ENCODE data around the gene CDCA5. TPM values are rescaled to one million over a fixed set of nuclear protein-coding genes. Genes with fewer than 3 reads are reported as not detected.

Gene CDCA5
- total RNA-seq, 2 experiments from 2014 or later: 111 to 119 TPM

- ChIA-PET POLR2A (interaction anchor here (1.4 kb wide), 1 partner anchor 9 kb away, joined by 3 read pairs; no protein-coding TSS in a partner anchor), CTCF (no interaction called here)
- Mint-ChIP-seq H3K27me3 (no peaks in the 10 kb centered on the region), H3K9me3 (ENCODE audit: low read depth) (no peaks in the 10 kb centered on the region), H3K4me3 (no peak overlapping the region), H3K27ac (no peak overlapping the region), H3K36me3 (ENCODE audit: low read depth) (no peaks in the 10 kb centered on the region), H3K4me1 (no peaks in the 10 kb centered on the region)
- DNase-seq (no peak), ATAC-seq (no peak)
- intact Hi-C loops (cut with DNase I, micrococcal nuclease): no loop called here
These were observed 14.6 kb downstream of the CDCA5 start for GRCh38 chr11:65069217-65069616.

GRCh38 chr11:65067446-65067845 is 16.4 kb downstream of the CDCA5 start:
- CTCF ChIA-PET: no interaction called here
- Mint-ChIP-seq H3K27ac (no peak overlapping the region), H3K4me3 (no peak overlapping the region), H3K27me3 (no peaks in the 10 kb centered on the region), H3K4me1 (no peaks in the 10 kb centered on the region), H3K9me3 (ENCODE audit: low read depth) (no peaks in the 10 kb centered on the region), H3K36me3 (ENCODE audit: low read depth) (no peaks in the 10 kb centered on the region)
- intact Hi-C loops (cut with DNase I, micrococcal nuclease): no loop called here
- ATAC-seq (no peak), DNase-seq (no peak)
- POLR2A ChIA-PET: no interaction called here

- intact Hi-C loops (cut with DNase I, micrococcal nuclease): no loop called here
- POLR2A ChIA-PET: no interaction called here
- CTCF ChIA-PET: no interaction called here
- no peak for ATAC-seq
- DNase-seq: no peak
- Mint-ChIP-seq H3K4me1 (no peaks in the 10 kb centered on the region), H3K27me3 (no peaks in the 10 kb centered on the region), H3K9me3 (ENCODE audit: low read depth) (no peaks in the 10 kb centered on the region), H3K36me3 (ENCODE audit: low read depth) (no peaks in the 10 kb centered on the region), H3K27ac (no peak overlapping the region), H3K4me3 (no peak overlapping the region)
These were observed 17.0 kb downstream of the CDCA5 start for GRCh38 chr11:65066805-65067291.

DNA sequence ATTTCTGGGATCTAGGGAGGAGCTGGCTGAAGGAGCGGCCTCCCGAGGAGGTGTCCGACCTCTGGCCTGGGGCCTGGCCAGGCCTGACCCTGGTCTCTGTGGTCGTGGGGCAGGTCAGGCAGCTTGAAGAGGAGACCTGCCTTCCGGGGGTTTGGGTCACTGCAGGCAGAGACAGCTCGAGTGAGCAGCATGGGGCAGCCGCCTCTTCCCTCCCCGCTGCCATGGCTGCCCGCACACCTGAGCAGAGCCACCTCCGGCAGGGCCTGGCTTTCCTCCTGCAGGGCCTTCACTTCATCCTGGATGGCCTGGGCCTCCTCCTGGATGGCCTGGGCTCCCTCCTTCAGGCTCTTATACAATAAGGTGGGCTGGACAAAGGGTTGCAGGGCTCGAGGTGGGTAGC is 17.5 kb downstream of the CDCA5 start:
- Mint-ChIP-seq H3K4me3 (no peak overlapping the region), H3K27ac (no peak overlapping the region), H3K9me3 (ENCODE audit: low read depth) (no peaks in the 10 kb centered on the region), H3K27me3 (no peaks in the 10 kb centered on the region), H3K4me1 (no peaks in the 10 kb centered on the region), H3K36me3 (ENCODE audit: low read depth) (no peaks in the 10 kb centered on the region)
- POLR2A ChIA-PET: no interaction called here
- intact Hi-C loops (cut with DNase I, micrococcal nuclease): no loop called here
- no peak for DNase-seq
- no peak for ATAC-seq
- CTCF ChIA-PET: no interaction called here

DNA sequence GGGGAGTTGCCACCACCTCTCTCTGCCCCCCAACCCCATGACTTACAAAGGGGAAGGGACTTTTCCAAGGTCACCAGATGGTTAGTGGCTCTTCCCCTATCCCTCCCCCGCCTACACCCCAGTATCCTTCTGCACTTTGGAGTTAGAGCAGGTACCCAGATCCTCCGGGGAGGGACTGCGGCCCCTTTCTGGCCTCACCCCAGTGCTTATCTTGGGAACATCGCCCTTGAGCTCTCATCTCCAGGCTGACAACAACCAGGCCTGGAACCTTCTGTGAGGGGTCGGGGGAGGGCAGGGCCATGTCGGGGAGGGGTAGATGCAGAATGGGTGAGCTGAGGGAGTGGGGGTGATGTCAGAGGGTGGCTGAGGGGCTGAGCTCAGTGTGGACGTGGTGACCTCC is 18.0 kb downstream of the CDCA5 start:
- Mint-ChIP-seq H3K9me3 (ENCODE audit: low read depth) (no peaks in the 10 kb centered on the region), H3K27me3 (no peaks in the 10 kb centered on the region), H3K27ac (no peak overlapping the region), H3K4me3 (no peak overlapping the region), H3K36me3 (ENCODE audit: low read depth) (no peaks in the 10 kb centered on the region), H3K4me1 (peaks cover 2% of the 10 kb centered on the region)
- intact Hi-C loops (cut with DNase I, micrococcal nuclease): no loop called here
- ChIA-PET CTCF (no interaction called here), POLR2A (no interaction called here)
- ATAC-seq (no peak), DNase-seq (no peak)

- H3K36me3 Mint-ChIP-seq (ENCODE audit: low read depth): no peaks in the 10 kb centered on the region
- ChIA-PET POLR2A (interaction anchor here (1.4 kb wide), 1 partner anchor 12 kb away, joined by 3 read pairs; no protein-coding TSS in a partner anchor), CTCF (interaction anchor here (0.6 to 0.9 kb wide), 2 partner anchors 75 to 265 kb away, joined by 3 read pairs; no protein-coding TSS in a partner anchor)
- ATAC-seq: no peak
- no peak for DNase-seq
- peaks cover 4% of the 10 kb centered on the region for H3K4me1 Mint-ChIP-seq
- no peak overlapping the region for H3K27ac Mint-ChIP-seq
- intact Hi-C loops (cut with DNase I, micrococcal nuclease): no loop called here
- no peak overlapping the region for H3K4me3 Mint-ChIP-seq
- no peaks in the 10 kb centered on the region for H3K27me3 Mint-ChIP-seq
- no peaks in the 10 kb centered on the region for H3K9me3 Mint-ChIP-seq (ENCODE audit: low read depth)
These were observed 19.0 kb downstream of the CDCA5 start for GRCh38 chr11:65064847-65065240.

- ChIA-PET CTCF (interaction anchor here (0.7 kb wide), 1 partner anchor 53 kb away, joined by 3 read pairs; no protein-coding TSS in a partner anchor), POLR2A (interaction anchor here (0.6 to 1.4 kb wide), 2 partner anchors 13 to 17 kb away, joined by 3 to 7 read pairs; no protein-coding TSS in a partner anchor)
- DNase-seq: no peak
- ATAC-seq: peak; percentile 58
- Mint-ChIP-seq H3K27ac (no peak overlapping the region), H3K27me3 (no peaks in the 10 kb centered on the region), H3K4me1 (peaks cover 4% of the 10 kb centered on the region), H3K9me3 (ENCODE audit: low read depth) (no peaks in the 10 kb centered on the region), H3K36me3 (ENCODE audit: low read depth) (no peaks in the 10 kb centered on the region), H3K4me3 (no peak overlapping the region)
- intact Hi-C loops (cut with DNase I, micrococcal nuclease): no loop called here
These were observed 20.3 kb downstream of the CDCA5 start for GRCh38 chr11:65063532-65063931.

GRCh38 chr11:65060913-65061408 is 22.9 kb downstream of the CDCA5 start:
- ChIA-PET CTCF (no interaction called here), POLR2A (no interaction called here)

DNA sequence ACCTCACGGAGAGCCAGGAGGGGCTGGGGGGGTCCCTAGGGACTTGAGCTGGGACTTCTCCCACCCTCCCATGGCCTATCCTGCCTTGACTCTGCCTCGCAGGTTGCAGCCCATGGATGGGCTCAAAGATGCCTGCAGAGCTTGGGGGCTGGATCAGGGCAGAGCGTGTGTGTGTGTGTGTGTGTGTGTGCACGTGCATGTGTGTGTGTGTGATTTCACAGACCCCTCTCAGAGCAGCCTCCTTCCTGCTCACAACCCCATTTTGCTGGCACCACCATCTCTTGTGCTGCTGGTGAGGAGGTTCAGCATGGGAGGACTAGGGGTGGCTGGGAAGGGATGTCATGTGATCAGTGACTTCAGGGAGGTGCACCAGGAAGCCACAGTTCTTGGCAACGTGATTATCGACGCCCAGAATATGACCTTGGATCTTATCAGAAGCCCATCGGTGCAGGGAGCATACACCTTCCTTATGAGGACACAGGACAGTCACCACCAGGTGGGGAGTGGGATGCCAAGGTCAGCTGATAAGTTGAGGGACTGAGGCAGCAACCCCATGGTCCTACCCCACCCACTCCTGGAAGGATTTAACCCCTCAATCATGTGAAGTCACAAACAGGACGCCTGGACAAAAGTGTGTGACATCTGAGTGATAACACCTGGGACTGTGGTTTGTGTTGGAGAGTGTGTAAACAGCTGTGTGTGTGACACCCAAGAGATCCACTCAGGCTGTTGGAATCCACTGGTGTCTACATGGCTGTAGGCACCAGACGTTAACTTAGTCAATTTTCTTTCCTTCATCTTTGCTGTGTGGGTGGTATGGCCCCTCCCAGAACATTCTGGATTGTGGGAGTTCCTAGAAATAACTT is 23.6 kb downstream of the CDCA5 start:
- DNase-seq: no peak
- peaks cover 4% of the 10 kb centered on the region for H3K4me1 Mint-ChIP-seq
- H3K27me3 Mint-ChIP-seq: no peaks in the 10 kb centered on the region
- no peak overlapping the region for H3K27ac Mint-ChIP-seq
- no peak overlapping the region for H3K4me3 Mint-ChIP-seq
- H3K36me3 Mint-ChIP-seq (ENCODE audit: low read depth): no peaks in the 10 kb centered on the region
- CTCF ChIA-PET: no interaction called here
- intact Hi-C loops (cut with DNase I, micrococcal nuclease): no loop called here
- no peak for ATAC-seq
- POLR2A ChIA-PET: no interaction called here
- H3K9me3 Mint-ChIP-seq (ENCODE audit: low read depth): no peaks in the 10 kb centered on the region

More at GRCh38 chr11:65060913-65061408, 22.9 kb downstream of the CDCA5 start:
- Mint-ChIP-seq H3K27me3 (no peaks in the 10 kb centered on the region), H3K4me3 (no peak overlapping the region), H3K27ac (no peak overlapping the region), H3K9me3 (ENCODE audit: low read depth) (no peaks in the 10 kb centered on the region), H3K4me1 (peaks cover 4% of the 10 kb centered on the region), H3K36me3 (ENCODE audit: low read depth) (no peaks in the 10 kb centered on the region)
- ATAC-seq (peak; percentile 36), DNase-seq (peak; percentile 33)
- intact Hi-C loops (cut with DNase I, micrococcal nuclease): no loop called here

DNA sequence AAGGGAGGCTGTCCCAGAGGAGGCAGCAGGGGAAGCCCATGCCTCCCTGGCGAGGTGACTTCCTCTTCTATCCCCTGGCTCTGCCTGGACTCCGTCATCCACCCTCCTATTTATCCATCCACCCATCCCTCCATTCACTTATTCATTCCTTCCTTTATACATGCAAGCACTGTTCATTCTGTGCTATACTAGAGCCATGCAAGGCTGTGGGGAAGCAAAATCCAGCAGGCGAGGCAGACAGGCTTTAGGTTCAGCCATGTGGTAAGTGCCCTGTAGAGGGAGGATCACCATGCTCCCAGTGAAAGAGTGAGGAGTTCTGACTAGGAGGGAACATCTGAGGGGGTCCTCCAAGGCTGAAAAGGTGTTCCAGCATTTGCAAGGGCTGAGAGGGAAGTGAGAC is 24.3 kb downstream of the CDCA5 start:
- Mint-ChIP-seq H3K4me3 (no peak overlapping the region), H3K27ac (no peak overlapping the region), H3K27me3 (no peaks in the 10 kb centered on the region), H3K9me3 (ENCODE audit: low read depth) (no peaks in the 10 kb centered on the region), H3K4me1 (peaks cover 6% of the 10 kb centered on the region), H3K36me3 (ENCODE audit: low read depth) (no peaks in the 10 kb centered on the region)
- no peak for ATAC-seq
- no peak for DNase-seq
- ChIA-PET POLR2A (no interaction called here), CTCF (interaction anchor here (0.7 to 1.0 kb wide), 2 partner anchors 45 to 76 kb away, joined by 3 to 4 read pairs; no protein-coding TSS in a partner anchor)
- intact Hi-C loops (cut with DNase I, micrococcal nuclease): no loop called here

DNA sequence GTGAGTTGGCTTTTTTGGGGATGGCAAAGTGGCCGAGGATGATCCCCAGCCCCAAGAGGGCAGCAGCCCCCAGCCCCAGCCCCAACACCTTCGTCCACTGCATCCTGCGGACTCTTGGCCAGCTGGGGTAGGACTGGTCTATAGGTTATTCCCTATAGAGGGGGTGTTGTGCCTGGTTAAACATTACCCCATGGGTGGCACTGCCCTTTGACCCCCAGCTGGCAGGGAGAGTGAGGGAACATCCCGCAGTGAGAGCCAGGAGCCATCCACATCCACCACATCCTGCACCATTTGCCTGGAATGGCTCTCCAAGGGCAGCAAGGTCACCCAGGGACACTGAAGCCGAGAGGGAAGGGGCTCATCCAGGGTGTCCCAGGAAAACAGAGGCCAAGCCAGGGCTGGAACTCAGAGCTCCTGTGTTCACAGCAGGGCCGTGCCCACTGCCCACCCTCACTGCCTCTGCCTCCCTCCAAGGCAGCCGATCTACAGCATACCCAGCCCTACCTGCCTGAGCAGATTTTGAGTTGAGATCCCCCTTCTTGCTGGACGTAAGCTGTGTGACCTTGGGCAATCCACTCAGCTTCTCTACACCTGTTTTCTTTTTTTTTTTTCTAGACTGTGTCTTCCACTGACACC is 25.3 kb downstream of the CDCA5 start, which contains the start of gene NAALADL1:
TSS of gene NAALADL1 (minus strand) at position 135 of the 636 bp plus-strand sequence. CDS start at position 103, 32 bp downstream.
- CTCF ChIA-PET: interaction anchor here (1.0 kb wide), 1 partner anchor 44 kb away, joined by 4 read pairs; no protein-coding TSS in a partner anchor
- no peak for DNase-seq
- POLR2A ChIA-PET: no interaction called here
- no peak within 1 kb of the TSS for H3K27ac Mint-ChIP-seq
- H3K4me1 Mint-ChIP-seq: peaks cover 16% of the 10 kb centered on the region
- intact Hi-C loops (cut with DNase I, micrococcal nuclease): no loop called here
- H3K9me3 Mint-ChIP-seq (ENCODE audit: low read depth): no peaks in the 10 kb centered on the region
- no peaks in the 10 kb centered on the region for H3K36me3 Mint-ChIP-seq (ENCODE audit: low read depth)
- H3K4me3 Mint-ChIP-seq: no peak within 1 kb of the TSS
- H3K27me3 Mint-ChIP-seq: no peaks in the 10 kb centered on the region
- ATAC-seq: no peak
